ENCODE measurements around the gene CORO7. TPM values are rescaled to one million over a fixed set of nuclear protein-coding genes. Genes with fewer than 3 reads are reported as not detected.

The CORO7 gene
- total and polyA plus RNA-seq, 9 donors: 1.3 to 29.5 (median 17.9) TPM

- intact Hi-C loops (cut with DNase I): loop anchor here in 3 of 4 donors (2.0 to 5.0 kb wide), 3 partner anchors 43 to 196 kb away; no protein-coding TSS in a partner anchor
Observed at GRCh38 chr16:4403133-4403949, 13.1 kb downstream of the CORO7 start.

GRCh38 chr16:4402439-4403132 lies 13.8 kb downstream of the CORO7 start:
- intact Hi-C loops (cut with DNase I): loop anchor here (1.0 to 5.0 kb wide), 4 partner anchors 42 to 195 kb away; no protein-coding TSS in a partner anchor
- TF ChIP-seq EP300 (IDR thresholded peaks at IDR 0.05): no peak
- peak; percentile 93 to 99 (median 98) for TF ChIP-seq CTCF (IDR thresholded peaks at IDR 0.05)
- no peak for TF ChIP-seq POLR2A (IDR thresholded peaks at IDR 0.05)
- no peaks in the 10 kb centered on the region for H3K9me3 ChIP-seq
- H3K27ac ChIP-seq: no peak overlapping the region
- no peak overlapping the region for H3K4me3 ChIP-seq
- no peaks in the 10 kb centered on the region for H3K36me3 ChIP-seq
- peak; percentile 81 to 92 (median 90) for DNase-seq
- no peaks in the 10 kb centered on the region for H3K4me1 ChIP-seq (ENCODE audit: insufficient read depth)
- no peaks in the 10 kb centered on the region for H3K27me3 ChIP-seq
- 13 to 15% (median 15%) methylated on average over 27 to 29 of the region's 29 CpGs for WGBS, 3 donors

More at GRCh38 chr16:4403133-4403949, 13.1 kb downstream of the CORO7 start:
- H3K9me3 ChIP-seq: no peaks in the 10 kb centered on the region
- H3K4me1 ChIP-seq (ENCODE audit: insufficient read depth): no peaks in the 10 kb centered on the region
- no peak for TF ChIP-seq POLR2A (IDR thresholded peaks at IDR 0.05)
- TF ChIP-seq CTCF (IDR thresholded peaks at IDR 0.05): no peak
- TF ChIP-seq EP300 (IDR thresholded peaks at IDR 0.05): no peak
- peak in 2 of 5 donors; percentile 23 to 39 for DNase-seq
- no peak overlapping the region for H3K27ac ChIP-seq
- H3K36me3 ChIP-seq: no peaks in the 10 kb centered on the region
- WGBS, 3 donors: 75 to 82% (median 78%) methylated on average over 24 of the region's 24 CpGs
- H3K27me3 ChIP-seq: no peaks in the 10 kb centered on the region
- no peak overlapping the region for H3K4me3 ChIP-seq

GRCh38 chr16:4401510-4401909 lies 14.9 kb downstream of the CORO7 start:
- H3K9me3 ChIP-seq: no peaks in the 10 kb centered on the region
- no peaks in the 10 kb centered on the region for H3K27me3 ChIP-seq
- intact Hi-C loops (cut with DNase I): loop anchor here in 1 of 4 donors (5.0 kb wide), 2 partner anchors 114 to 194 kb away; no protein-coding TSS in a partner anchor
- no peaks in the 10 kb centered on the region for H3K4me1 ChIP-seq (ENCODE audit: insufficient read depth)
- no peaks in the 10 kb centered on the region for H3K36me3 ChIP-seq
- no peak overlapping the region for H3K4me3 ChIP-seq
- no peak for DNase-seq
- TF ChIP-seq POLR2A (IDR thresholded peaks at IDR 0.05) (no peak), CTCF (IDR thresholded peaks at IDR 0.05) (no peak), EP300 (IDR thresholded peaks at IDR 0.05) (no peak)
- H3K27ac ChIP-seq: no peak overlapping the region
- 94 to 97% (median 95%) methylated on average over 12 of the region's 12 CpGs for WGBS, 3 donors

- Histone ChIP-seq H3K27me3 (no peaks in the 10 kb centered on the region), H3K36me3 (no peaks in the 10 kb centered on the region), H3K27ac (no peak overlapping the region), H3K9me3 (no peaks in the 10 kb centered on the region), H3K4me1 (ENCODE audit: insufficient read depth) (no peaks in the 10 kb centered on the region), H3K4me3 (no peak overlapping the region)
- intact Hi-C loops (cut with DNase I): loop anchor here in 1 of 4 donors (5.0 kb wide), 2 partner anchors 114 to 194 kb away; no protein-coding TSS in a partner anchor
- DNase-seq: peak in 1 of 5 donors; percentile 16
- WGBS, 3 donors: 92 to 95% (median 93%) methylated on average over 12 of the region's 12 CpGs
- TF ChIP-seq CTCF (IDR thresholded peaks at IDR 0.05): no peak
- no peak for TF ChIP-seq EP300 (IDR thresholded peaks at IDR 0.05)
- no peak for TF ChIP-seq POLR2A (IDR thresholded peaks at IDR 0.05)
Observed at GRCh38 chr16:4401094-4401501, 15.3 kb downstream of the CORO7 start.

Measured in ovary (tissue), 9 donors.